Stomach (tissue), 4 donors: Measurements from ENCODE around the gene KLHL42.

ENCODE experiments used
- POLR2AphosphoS5 ChIP-seq, 3 donors: sonication (generic); formaldehyde crosslinking; IDR thresholded peaks; one replicate each; pipeline ENCODE4 v1.6.1; 2016; ENCODE audit warnings: antibody characterized with exemption in 3 of 3
- TF ChIP-seq, protein P1 (sequence below), 7 experiments: fragments of 450-650 bp in 4 of 7; fragments of 200-600 bp in 3 of 7; sonication (generic) in 3 of 7; IDR thresholded peaks; one replicate each; pipeline ENCODE4 v1.5.1; 2016 to 2019; ENCODE audit warnings: antibody characterized with exemption in 7 of 7, control low read depth in 2 of 7, mild to moderate bottlenecking in 1 of 7

DNA sequence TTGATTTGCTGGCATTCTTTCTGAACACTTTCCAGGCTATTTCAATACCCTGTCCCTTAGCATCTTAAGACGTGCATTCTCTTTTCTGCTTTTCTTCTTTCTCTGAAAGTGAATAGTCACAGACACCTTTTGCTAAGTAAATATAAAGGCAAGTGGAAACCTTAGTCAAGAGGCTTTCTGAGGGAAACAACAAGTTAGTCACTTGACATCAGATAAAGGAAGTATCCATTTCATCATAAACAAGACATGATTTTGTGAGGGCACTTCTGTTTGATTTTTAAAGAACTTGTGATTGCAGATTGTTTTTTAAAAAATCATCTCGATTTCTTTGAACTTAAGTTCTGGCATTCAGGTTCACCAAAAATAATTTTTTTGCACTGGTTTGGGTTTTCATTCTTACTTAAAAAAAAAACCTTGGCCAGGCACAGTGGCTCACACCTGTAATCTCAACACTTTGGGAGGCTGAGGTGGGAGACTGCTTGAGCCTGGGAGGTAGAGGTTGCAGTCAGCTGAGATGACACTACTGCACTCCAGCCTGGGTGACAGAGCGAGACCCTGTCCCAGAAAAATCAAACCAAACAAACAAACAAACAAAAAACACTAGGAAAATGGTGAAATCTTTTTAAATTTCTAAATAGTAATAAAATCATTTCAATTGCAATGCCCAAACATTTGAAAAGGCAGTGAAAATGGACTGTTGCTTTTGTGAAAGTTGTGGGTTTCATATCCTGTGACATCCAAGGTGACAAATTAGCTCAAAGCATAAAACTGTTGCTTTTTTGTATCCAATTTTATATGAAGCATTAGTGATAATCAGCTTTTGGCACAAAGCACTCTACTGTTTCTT lies 8.3 kb upstream of the KLHL42 start:
- TF ChIP-seq, protein P1, sequence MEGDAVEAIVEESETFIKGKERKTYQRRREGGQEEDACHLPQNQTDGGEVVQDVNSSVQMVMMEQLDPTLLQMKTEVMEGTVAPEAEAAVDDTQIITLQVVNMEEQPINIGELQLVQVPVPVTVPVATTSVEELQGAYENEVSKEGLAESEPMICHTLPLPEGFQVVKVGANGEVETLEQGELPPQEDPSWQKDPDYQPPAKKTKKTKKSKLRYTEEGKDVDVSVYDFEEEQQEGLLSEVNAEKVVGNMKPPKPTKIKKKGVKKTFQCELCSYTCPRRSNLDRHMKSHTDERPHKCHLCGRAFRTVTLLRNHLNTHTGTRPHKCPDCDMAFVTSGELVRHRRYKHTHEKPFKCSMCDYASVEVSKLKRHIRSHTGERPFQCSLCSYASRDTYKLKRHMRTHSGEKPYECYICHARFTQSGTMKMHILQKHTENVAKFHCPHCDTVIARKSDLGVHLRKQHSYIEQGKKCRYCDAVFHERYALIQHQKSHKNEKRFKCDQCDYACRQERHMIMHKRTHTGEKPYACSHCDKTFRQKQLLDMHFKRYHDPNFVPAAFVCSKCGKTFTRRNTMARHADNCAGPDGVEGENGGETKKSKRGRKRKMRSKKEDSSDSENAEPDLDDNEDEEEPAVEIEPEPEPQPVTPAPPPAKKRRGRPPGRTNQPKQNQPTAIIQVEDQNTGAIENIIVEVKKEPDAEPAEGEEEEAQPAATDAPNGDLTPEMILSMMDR (IDR thresholded peaks at IDR 0.05): no peak
- no peak for TF ChIP-seq POLR2AphosphoS5 (IDR thresholded peaks at IDR 0.05)
